Heart right ventricle (tissue), 16 donors: ENCODE measurements around the gene EHBP1. TPM values are rescaled to one million over a fixed set of nuclear protein-coding genes. Genes with fewer than 3 reads are reported as not detected.

Source experiments
- ATAC-seq, 8 donors: fragments of 200-7000 bp; cut with Tn5 transposase; one replicate each; pipeline ENCODE4 v1.9.1; 2020; ENCODE audit warnings: mild to moderate bottlenecking in 8 of 8, moderate library complexity in 8 of 8, moderate number of reproducible peaks in 1 of 8
- DNase-seq, 2 donors: peaks; one replicate each; pipeline ENCODE4 v3.0.0-alpha.2; 2020
- H3K27ac ChIP-seq, 10 donors: fragments of 200-600 bp; sonication (generic) in 2 of 10; one replicate each; pipeline versions ENCODE4 v1.5.0 to v1.8.0; 2020 to 2022; ENCODE audit warnings: mild to moderate bottlenecking in 3 of 10
- H3K27me3 ChIP-seq, 7 donors: fragments of 200-600 bp; one replicate each; pipeline ENCODE4 v1.8.0; 2021 to 2022; ENCODE audit warnings: mild to moderate bottlenecking in 2 of 7
- H3K36me3 ChIP-seq, 9 donors: fragments of 200-600 bp; sonication (generic) in 1 of 9; one replicate each; pipeline versions ENCODE4 v1.5.0 to v1.8.0; 2020 to 2022; ENCODE audit warnings: mild to moderate bottlenecking in 2 of 9
- H3K4me1 ChIP-seq, 9 donors: fragments of 200-600 bp; sonication (generic) in 1 of 9; one replicate each; pipeline versions ENCODE4 v1.5.0 to v1.8.0; 2020 to 2022; ENCODE audit warnings: mild to moderate bottlenecking in 4 of 9
- H3K4me3 ChIP-seq, 10 donors: fragments of 200-600 bp; sonication (generic) in 2 of 10; one replicate each; pipeline versions ENCODE4 v1.5.0 to v1.8.0; 2020 to 2022; ENCODE audit warnings: mild to moderate bottlenecking in 7 of 10, moderate library complexity in 2 of 10
- H3K9me3 ChIP-seq, 11 donors: fragments of 200-600 bp in 10 of 11; sonication (generic) in 2 of 11; one replicate each; pipeline versions ENCODE4 v1.5.0 to v1.8.0; 2013 to 2022; ENCODE audit warnings: mild to moderate bottlenecking in 2 of 11, control low read depth in 1 of 11, moderate library complexity in 1 of 11
- WGBS, 2 donors: extraction: QIAGEN DNeasy Blood & Tissue Kit; methylation state at CpG; one replicate each; pipeline ENCODE4 v1.1.7; 2013; ENCODE audit warnings: inconsistent platforms in 1 of 2; 5-methylcytosine and 5-hydroxymethylcytosine counted together
- intact Hi-C, 10 donors: fragments of 100-400 bp; cut with DNase I; formaldehyde crosslinking; loops; one replicate each; pipeline versions ENCODE4 v1.11.1 to v1.14.2; 2022
- polyA plus RNA-seq, 2 donors: library from polyadenylated mRNA; stranded (reverse); fragments of 200-250 nt; gene quantifications; one replicate each; pipeline ENCODE4 v1.2.3, GENCODE V29; 2013
- total RNA-seq, 10 donors: library from RNA; stranded (reverse); fragmentation: NEBNext Ultra II Directional in 3 of 10; extraction: Animal tissue kit (Norgen Biotek cat#: 25700) in 3 of 10; gene quantifications; one replicate each; pipeline versions ENCODE4 v1.2.1 to v1.2.4, GENCODE V29; 2021 to 2023
- TF ChIP-seq, protein P1 (sequence below), 9 donors: fragments of 200-600 bp; sonication (generic) in 2 of 9; IDR thresholded peaks; one replicate each; pipeline versions ENCODE4 v1.5.0 to v1.8.0; 2021 to 2022; ENCODE audit warnings: antibody characterized with exemption in 9 of 9, mild to moderate bottlenecking in 5 of 9, moderate library complexity in 1 of 9
- donor health status: Arrhythmogenic right ventricular cardiomyopathy.
- donor health status: ischemic (EF 13 %, LVEDD 7.1; RV severe dilation, severe dysfunction).
- donor health status: healthy with polysubstance abuse.
- donor health status: DM: no; HTN: yes; CAD: no.
- donor health status: DM: no; HTN: no; CAD: no.
- donor health status: ischemic (EF 25% LVEDD 6.9; RV normal size, moderate dysfunction).
- donor health status: ischemic (EF 25% LVEDD 5.7; RV mildly dilated, moderate dysfunction).
- donor health status: healthy.
- donor health status: DM: yes; HTN: yes; CAD: no.
- donor health status: Ischemic cardiomyopathy.
- donor health status: ischemic (EF 35%, LVEDD 5.7; RV mildly dilated, moderate dysfunction).
- donor health status: nonischemic (EF 11% LVEDD 7.7; RV severe dilation, severe dysfunction).
- donor health status: DM: yes; HTN: yes; CAD: no.
- donor health status: PGD.
- donor health status: ischemic (EF 29% LVEDD 5.4; RV normal size, mild dysfunction).
- donor health status: nonischemic (EF 23%, LVEDD 6.1; RV moderate dilation, normal function).

The EHBP1 gene
- total and polyA plus RNA-seq, 12 donors = 7.8 to 26.1 (median 20.1) TPM

DNA sequence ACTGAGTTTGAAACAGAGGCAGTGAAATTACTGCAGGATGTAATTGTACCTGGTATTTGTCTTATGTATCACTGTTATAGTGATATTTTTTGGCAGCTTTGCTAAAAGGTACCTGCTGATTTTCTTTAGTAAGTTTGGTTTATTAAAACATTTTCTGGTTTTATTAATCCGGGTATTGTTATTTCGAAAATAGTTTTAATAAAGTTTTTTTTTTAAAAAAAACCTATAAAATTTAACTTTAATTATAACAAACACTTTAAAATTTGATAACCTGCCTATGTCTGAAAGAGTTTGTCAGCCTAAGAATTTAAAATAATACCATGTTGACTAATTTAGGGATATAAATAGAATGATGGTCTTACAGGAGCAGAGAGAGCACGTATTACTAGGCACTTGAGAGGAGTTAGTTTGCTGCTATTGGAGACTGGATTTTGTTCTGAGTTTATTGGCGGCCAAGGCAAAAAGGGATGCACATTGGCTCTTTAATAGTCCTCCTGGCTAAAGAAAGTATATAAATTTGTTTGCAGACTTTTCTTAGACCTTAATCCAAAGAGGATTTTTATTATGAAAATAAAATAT is 12.1 kb downstream of the EHBP1 start:
- no peak for DNase-seq
- H3K36me3 ChIP-seq = no peaks in the 10 kb centered on the region
- intact Hi-C loops = loop anchor here in 1 of 10 donors (10.0 kb wide), 1 partner anchor 47 kb away; no protein-coding TSS in a partner anchor
- TF ChIP-seq, protein P1, sequence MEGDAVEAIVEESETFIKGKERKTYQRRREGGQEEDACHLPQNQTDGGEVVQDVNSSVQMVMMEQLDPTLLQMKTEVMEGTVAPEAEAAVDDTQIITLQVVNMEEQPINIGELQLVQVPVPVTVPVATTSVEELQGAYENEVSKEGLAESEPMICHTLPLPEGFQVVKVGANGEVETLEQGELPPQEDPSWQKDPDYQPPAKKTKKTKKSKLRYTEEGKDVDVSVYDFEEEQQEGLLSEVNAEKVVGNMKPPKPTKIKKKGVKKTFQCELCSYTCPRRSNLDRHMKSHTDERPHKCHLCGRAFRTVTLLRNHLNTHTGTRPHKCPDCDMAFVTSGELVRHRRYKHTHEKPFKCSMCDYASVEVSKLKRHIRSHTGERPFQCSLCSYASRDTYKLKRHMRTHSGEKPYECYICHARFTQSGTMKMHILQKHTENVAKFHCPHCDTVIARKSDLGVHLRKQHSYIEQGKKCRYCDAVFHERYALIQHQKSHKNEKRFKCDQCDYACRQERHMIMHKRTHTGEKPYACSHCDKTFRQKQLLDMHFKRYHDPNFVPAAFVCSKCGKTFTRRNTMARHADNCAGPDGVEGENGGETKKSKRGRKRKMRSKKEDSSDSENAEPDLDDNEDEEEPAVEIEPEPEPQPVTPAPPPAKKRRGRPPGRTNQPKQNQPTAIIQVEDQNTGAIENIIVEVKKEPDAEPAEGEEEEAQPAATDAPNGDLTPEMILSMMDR (IDR thresholded peaks at IDR 0.05) = no peak
- WGBS, 2 donors = 79 to 84% methylated on average over 4 of the region's 4 CpGs
- H3K27ac ChIP-seq = no peak overlapping the region
- H3K27me3 ChIP-seq = no peaks in the 10 kb centered on the region
- H3K9me3 ChIP-seq = peaks cover 0 to 7% (median 0%) of the 10 kb centered on the region in 11 donors
- peaks cover 0 to 7% (median 0%) of the 10 kb centered on the region in 9 donors for H3K4me1 ChIP-seq
- ATAC-seq = no peak
- no peak overlapping the region for H3K4me3 ChIP-seq

DNA sequence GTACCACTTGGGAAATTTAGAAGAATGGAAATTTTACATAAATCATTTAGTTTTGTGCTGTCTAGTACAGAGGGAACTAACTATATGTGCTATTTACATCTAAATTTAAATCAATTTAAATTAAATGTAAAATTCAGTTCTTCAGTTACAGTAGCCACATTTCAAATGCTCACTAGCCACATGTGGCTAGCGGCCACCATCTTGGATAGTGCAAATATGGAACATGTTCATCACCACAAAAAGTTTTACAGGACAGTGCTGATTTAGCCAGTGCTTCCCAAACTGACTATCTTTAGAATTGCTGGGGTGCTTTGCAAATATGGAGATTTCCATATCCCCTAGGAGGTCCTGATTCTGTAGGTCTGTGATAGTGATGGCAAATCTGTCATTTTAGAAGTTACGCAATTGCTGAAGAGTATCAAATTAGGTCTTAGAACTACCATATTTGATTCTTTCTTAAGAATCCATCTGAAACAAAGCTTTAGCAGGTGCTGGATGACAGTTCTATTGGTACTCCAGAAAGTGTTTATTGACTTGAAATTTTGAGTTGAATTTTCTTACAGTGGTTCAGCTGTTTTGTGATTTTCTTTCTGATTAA is 12.8 kb downstream of the EHBP1 start:
- Histone ChIP-seq H3K27me3 (no peaks in the 10 kb centered on the region), H3K36me3 (no peaks in the 10 kb centered on the region), H3K4me1 (peaks cover 0 to 7% (median 0%) of the 10 kb centered on the region in 9 donors), H3K4me3 (no peak overlapping the region), H3K27ac (no peak overlapping the region), H3K9me3 (peaks cover 0 to 14% (median 5%) of the 10 kb centered on the region in 11 donors)
- TF ChIP-seq, protein P1 (IDR thresholded peaks at IDR 0.05) = no peak
- no peak for DNase-seq
- WGBS, 2 donors = 96 to 99% methylated on average over 2 of the region's 2 CpGs
- ATAC-seq = no peak
- intact Hi-C loops = loop anchor here in 1 of 10 donors (10.0 kb wide), 1 partner anchor 46 kb away; no protein-coding TSS in a partner anchor

DNA sequence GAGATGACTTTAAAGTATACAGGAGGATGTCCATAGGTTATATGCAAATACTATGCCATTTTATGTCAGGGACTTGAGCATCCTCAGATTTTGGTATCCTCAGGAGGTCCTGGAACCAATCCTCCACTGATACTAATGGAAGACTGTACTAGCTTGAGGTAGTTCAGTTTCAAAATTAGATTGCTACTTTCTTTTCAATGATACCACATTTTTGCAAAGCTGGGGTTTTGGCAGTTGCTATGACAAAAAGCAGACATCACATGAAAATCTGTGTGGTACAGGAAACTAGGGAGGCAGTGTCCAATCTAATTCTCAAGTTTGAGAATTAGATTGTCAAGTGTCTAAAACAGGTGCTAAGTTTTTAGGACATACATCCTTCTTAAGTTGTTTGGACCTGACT is 14.2 kb downstream of the EHBP1 start:
- no peak for DNase-seq
- peaks cover 0 to 7% (median 0%) of the 10 kb centered on the region in 9 donors for H3K4me1 ChIP-seq
- no peak overlapping the region for H3K4me3 ChIP-seq
- TF ChIP-seq, protein P1 (IDR thresholded peaks at IDR 0.05) = no peak
- intact Hi-C loops = loop anchor here in 1 of 10 donors (10.0 kb wide), 1 partner anchor 45 kb away; no protein-coding TSS in a partner anchor
- H3K27me3 ChIP-seq = no peaks in the 10 kb centered on the region
- peaks cover 0 to 22% (median 5%) of the 10 kb centered on the region in 11 donors for H3K9me3 ChIP-seq
- H3K27ac ChIP-seq = no peak overlapping the region
- H3K36me3 ChIP-seq = no peaks in the 10 kb centered on the region
- no peak for ATAC-seq

DNA sequence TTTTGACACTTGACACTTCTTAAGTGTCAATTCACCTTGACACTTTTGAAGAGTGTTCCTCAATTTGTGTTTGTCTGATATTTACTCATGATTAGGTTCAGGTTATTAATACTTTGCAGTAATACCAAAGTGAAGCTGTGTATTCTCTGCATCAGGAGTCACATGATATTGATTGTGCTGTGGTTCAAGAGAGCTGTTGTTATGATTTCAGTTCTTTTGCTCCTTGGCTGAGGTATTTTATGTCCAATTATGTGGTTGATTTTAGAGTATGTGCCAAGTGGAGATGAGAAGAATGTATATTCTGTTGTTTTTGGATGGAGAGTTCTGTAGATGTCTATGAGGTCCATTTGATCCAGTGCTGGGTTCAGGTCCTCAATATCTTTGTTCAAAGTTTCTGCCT is 17.2 kb downstream of the EHBP1 start:
- ATAC-seq = no peak

More for the DNA sequence above, 17.2 kb downstream of the EHBP1 start:
- H3K9me3 ChIP-seq = peaks cover 0 to 22% (median 5%) of the 10 kb centered on the region in 11 donors
- DNase-seq = no peak
- H3K27ac ChIP-seq = no peak overlapping the region
- H3K27me3 ChIP-seq = no peaks in the 10 kb centered on the region
- H3K4me1 ChIP-seq = peaks cover 0 to 13% (median 3%) of the 10 kb centered on the region in 9 donors
- TF ChIP-seq, protein P1 (IDR thresholded peaks at IDR 0.05) = no peak
- H3K4me3 ChIP-seq = no peak overlapping the region
- no peaks in the 10 kb centered on the region for H3K36me3 ChIP-seq
- intact Hi-C loops = no loop called here
